ENCODE measurements around the gene C12orf76.

Gene C12orf76

GRCh38 chr12:110039085-110039807, 9.1 kb downstream of the C12orf76 start (continued):
- TF ChIP-seq ATF2 (tag by site-specific recombination; IDR thresholded peaks at IDR 0.05; ENCODE audit: low read depth) (no peak), ZNF704 (tag by site-specific recombination; IDR thresholded peaks at IDR 0.05) (no peak), OVOL3 (tag by site-specific recombination; IDR thresholded peaks at IDR 0.05) (no peak), ZNF24 (tag by site-specific recombination; IDR thresholded peaks at IDR 0.05) (peak; percentile 87; the same call in 1 of the 2 replicates), ZNF239 (tag by site-specific recombination; IDR thresholded peaks at IDR 0.05) (no peak), ZXDB (tag by site-specific recombination; IDR thresholded peaks at IDR 0.05) (no peak), ZNF610 (tag by site-specific recombination; IDR thresholded peaks at IDR 0.05; ENCODE audit: borderline replicate concordance) (no peak), ZBTB44 (tag by site-specific recombination; IDR thresholded peaks at IDR 0.05) (peak; percentile 56; the same call in 1 of the 2 replicates), ZNF639 (tag by site-specific recombination; IDR thresholded peaks at IDR 0.05) (0 out of 2 replicates have a peak, but pooled peaks have one; percentile 71), ZFP37 (tag by site-specific recombination; IDR thresholded peaks at IDR 0.05) (no peak), CTCF (tag by site-specific recombination; IDR thresholded peaks at IDR 0.05) (no peak), SCRT1 (tag by site-specific recombination; IDR thresholded peaks at IDR 0.05; ENCODE audit: borderline replicate concordance) (peak; percentile 76), ZNF214 (tag by site-specific recombination; IDR thresholded peaks at IDR 0.05; ENCODE audit: borderline replicate concordance) (no peak), ZNF146 (tag by site-specific recombination; IDR thresholded peaks at IDR 0.05) (no peak), ZNF621 (tag by site-specific recombination; IDR thresholded peaks at IDR 0.05) (no peak), ZNF266 (tag by site-specific recombination; IDR thresholded peaks at IDR 0.05; ENCODE audit: low read depth) (no peak), ZNF658 (tag by site-specific recombination; IDR thresholded peaks at IDR 0.05) (no peak), BCL11A (tag by site-specific recombination; IDR thresholded peaks at IDR 0.05; ENCODE audit: low read depth) (no peak), ZNF404 (tag by site-specific recombination; IDR thresholded peaks at IDR 0.05) (no peak), PRDM10 (tag by site-specific recombination; IDR thresholded peaks at IDR 0.05) (no peak), ZNF510 (tag by site-specific recombination; IDR thresholded peaks at IDR 0.05; ENCODE audit: insufficient replicate concordance) (no peak), ZNF768 (tag by site-specific recombination; IDR thresholded peaks at IDR 0.05) (no peak), ZBTB20 (tag by site-specific recombination; IDR thresholded peaks at IDR 0.05) (no peak), ZBTB6 (tag by site-specific recombination; IDR thresholded peaks at IDR 0.05) (no peak), ZNF133 (tag by site-specific recombination; IDR thresholded peaks at IDR 0.05) (no peak), HOXA7 (CRISPR knock-in tag; IDR thresholded peaks at IDR 0.05; ENCODE audit: borderline replicate concordance) (no peak), OSR2 (tag by site-specific recombination; IDR thresholded peaks at IDR 0.05) (peak; percentile 47; the same call in 1 of the 2 replicates), ZNF366 (tag by site-specific recombination; conservative IDR thresholded peaks at IDR 0.05) (peak; percentile 54; the same call in 1 of the 2 replicates)
